ENCODE results near the gene PTPRN2. TPM values are rescaled to one million over a fixed set of nuclear protein-coding genes. Genes with fewer than 3 reads are reported as not detected.

PTPRN2 gene
- total and polyA plus RNA-seq, 9 of the 15 experiments (the other 6 are each of a cell fraction or from before 2014, with no cell fraction given) = not detected

- TF ChIP-seq, protein P1, sequence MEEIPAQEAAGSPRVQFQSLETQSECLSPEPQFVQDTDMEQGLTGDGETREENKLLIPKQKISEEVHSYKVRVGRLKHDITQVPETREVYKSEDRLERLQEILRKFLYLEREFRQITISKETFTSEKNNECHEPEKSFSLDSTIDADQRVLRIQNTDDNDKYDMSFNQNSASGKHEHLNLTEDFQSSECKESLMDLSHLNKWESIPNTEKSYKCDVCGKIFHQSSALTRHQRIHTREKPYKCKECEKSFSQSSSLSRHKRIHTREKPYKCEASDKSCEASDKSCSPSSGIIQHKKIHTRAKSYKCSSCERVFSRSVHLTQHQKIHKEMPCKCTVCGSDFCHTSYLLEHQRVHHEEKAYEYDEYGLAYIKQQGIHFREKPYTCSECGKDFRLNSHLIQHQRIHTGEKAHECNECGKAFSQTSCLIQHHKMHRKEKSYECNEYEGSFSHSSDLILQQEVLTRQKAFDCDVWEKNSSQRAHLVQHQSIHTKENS (CRISPR knock-in tag; IDR thresholded peaks at IDR 0.05) = no peak
- no peak for TF ChIP-seq ARHGAP35 (IDR thresholded peaks at IDR 0.05; ENCODE audit: partially characterized antibody)
- no peak for TF ChIP-seq LCOR (CRISPR knock-in tag; IDR thresholded peaks at IDR 0.05)
- TF ChIP-seq CTCF (IDR thresholded peaks at IDR 0.05 in 2 of 3, conservative IDR thresholded peaks at IDR 0.05 in 1 of 3; ENCODE audit: insufficient read depth in 2 of 3, low read depth in 1 of 3, low read length in 3 of 3) = no peak
- no peak for TF ChIP-seq SMAD3 (CRISPR knock-in tag; conservative IDR thresholded peaks at IDR 0.05)
- no peak for TF ChIP-seq BCL6 (CRISPR knock-in tag; IDR thresholded peaks at IDR 0.05)
- TF ChIP-seq EZH2 (IDR thresholded peaks at IDR 0.05; ENCODE audit: borderline replicate concordance, low read depth, low read length) = no peak
- TF ChIP-seq NFYB (IDR thresholded peaks at IDR 0.05; ENCODE audit: extremely low read depth, insufficient read length) = no peak
- no peak for TF ChIP-seq MCM3 (IDR thresholded peaks at IDR 0.05)
- TF ChIP-seq NFATC3 (IDR thresholded peaks at IDR 0.05) = no peak
- TF ChIP-seq, protein P2, sequence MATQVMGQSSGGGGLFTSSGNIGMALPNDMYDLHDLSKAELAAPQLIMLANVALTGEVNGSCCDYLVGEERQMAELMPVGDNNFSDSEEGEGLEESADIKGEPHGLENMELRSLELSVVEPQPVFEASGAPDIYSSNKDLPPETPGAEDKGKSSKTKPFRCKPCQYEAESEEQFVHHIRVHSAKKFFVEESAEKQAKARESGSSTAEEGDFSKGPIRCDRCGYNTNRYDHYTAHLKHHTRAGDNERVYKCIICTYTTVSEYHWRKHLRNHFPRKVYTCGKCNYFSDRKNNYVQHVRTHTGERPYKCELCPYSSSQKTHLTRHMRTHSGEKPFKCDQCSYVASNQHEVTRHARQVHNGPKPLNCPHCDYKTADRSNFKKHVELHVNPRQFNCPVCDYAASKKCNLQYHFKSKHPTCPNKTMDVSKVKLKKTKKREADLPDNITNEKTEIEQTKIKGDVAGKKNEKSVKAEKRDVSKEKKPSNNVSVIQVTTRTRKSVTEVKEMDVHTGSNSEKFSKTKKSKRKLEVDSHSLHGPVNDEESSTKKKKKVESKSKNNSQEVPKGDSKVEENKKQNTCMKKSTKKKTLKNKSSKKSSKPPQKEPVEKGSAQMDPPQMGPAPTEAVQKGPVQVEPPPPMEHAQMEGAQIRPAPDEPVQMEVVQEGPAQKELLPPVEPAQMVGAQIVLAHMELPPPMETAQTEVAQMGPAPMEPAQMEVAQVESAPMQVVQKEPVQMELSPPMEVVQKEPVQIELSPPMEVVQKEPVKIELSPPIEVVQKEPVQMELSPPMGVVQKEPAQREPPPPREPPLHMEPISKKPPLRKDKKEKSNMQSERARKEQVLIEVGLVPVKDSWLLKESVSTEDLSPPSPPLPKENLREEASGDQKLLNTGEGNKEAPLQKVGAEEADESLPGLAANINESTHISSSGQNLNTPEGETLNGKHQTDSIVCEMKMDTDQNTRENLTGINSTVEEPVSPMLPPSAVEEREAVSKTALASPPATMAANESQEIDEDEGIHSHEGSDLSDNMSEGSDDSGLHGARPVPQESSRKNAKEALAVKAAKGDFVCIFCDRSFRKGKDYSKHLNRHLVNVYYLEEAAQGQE (IDR thresholded peaks at IDR 0.05; ENCODE audit: borderline replicate concordance) = no peak
- TF ChIP-seq, protein P2 (CRISPR knock-in tag; IDR thresholded peaks at IDR 0.05; ENCODE audit: low read depth) = no peak
- no peak for TF ChIP-seq ZNF707 (CRISPR knock-in tag; conservative IDR thresholded peaks at IDR 0.05)
Measured at GRCh38 chr7:157538321-157538720, 1049.3 kb downstream of the PTPRN2 start (continued).
